GM23338 (cell line): ENCODE results near the gene MAD1L1. TPM values are rescaled to one million over a fixed set of nuclear protein-coding genes. Genes with fewer than 3 reads are reported as not detected.

Experiments used
- ATAC-seq: fragments of 200-7000 bp; cut with Tn5 transposase; 3 replicates; pipeline ENCODE4 v1.9.1; 2020
- DNase-seq: peaks from one replicate; pipeline ENCODE4 v3.0.0-alpha.2; 2015; ENCODE audit warnings: low spot score
- H2AFZ ChIP-seq: fragments of 200-600 bp; sonication (generic); 2 replicates; pipeline ENCODE4 v1.8.0; 2016; ENCODE audit warnings: antibody characterized with exemption, mild to moderate bottlenecking, moderate library complexity
- H3F3A ChIP-seq: fragments of 200-600 bp; sonication (generic); replicated peaks from 2 replicates; pipeline ENCODE4 v1.8.0; 2017; ENCODE audit warnings: antibody characterized with exemption, mixed run types, low read depth
- H3K27ac ChIP-seq: fragments of 200-600 bp; sonication (generic); 2 replicates; pipeline ENCODE4 v1.6.1; 2016; ENCODE audit warnings: low read depth
- H3K27me3 ChIP-seq: fragments of 200-600 bp; sonication (generic); 2 replicates; pipeline ENCODE4 v1.8.0; 2016; ENCODE audit warnings: mild to moderate bottlenecking, mixed run types, moderate library complexity; ENCODE audit not compliant: insufficient read depth
- H3K36me3 ChIP-seq: fragments of 200-600 bp; sonication (generic); 2 replicates; pipeline ENCODE4 v1.8.0; 2016; ENCODE audit warnings: mild to moderate bottlenecking; ENCODE audit not compliant: insufficient read depth
- H3K4me1 ChIP-seq: fragments of 200-600 bp; sonication (generic); 2 replicates; pipeline ENCODE4 v1.8.0; 2016; ENCODE audit warnings: mild to moderate bottlenecking, moderate library complexity; ENCODE audit not compliant: insufficient read depth
- H3K4me2 ChIP-seq: fragments of 200-600 bp; sonication (generic); 2 replicates; pipeline ENCODE4 v1.7.1; 2017; ENCODE audit warnings: mixed run types
- H3K4me3 ChIP-seq: fragments of 200-600 bp; sonication (generic); 2 replicates; pipeline ENCODE4 v1.6.1; 2016; ENCODE audit warnings: mixed run types
- H3K79me2 ChIP-seq: fragments of 200-600 bp; sonication (generic); replicated peaks from 2 replicates; pipeline ENCODE4 v1.8.0; 2017; ENCODE audit warnings: mild to moderate bottlenecking; ENCODE audit not compliant: insufficient read depth
- H3K9me2 ChIP-seq: fragments of 200-600 bp; sonication (generic); 2 replicates; pipeline ENCODE4 v1.8.0; 2017; ENCODE audit not compliant: insufficient read depth
- H4K20me1 ChIP-seq: fragments of 200-600 bp; sonication (generic); replicated peaks from 2 replicates; pipeline ENCODE4 v1.8.0; 2017; ENCODE audit warnings: mild to moderate bottlenecking; ENCODE audit not compliant: insufficient read depth
- H3K27ac Mint-ChIP-seq: 2 replicates; pipeline ENCODE4 v1.8.0; 2020; ENCODE audit warnings: inconsistent platforms, mild to moderate bottlenecking, moderate library complexity, mixed read lengths
- H3K27me3 Mint-ChIP-seq: 3 replicates; pipeline ENCODE4 v1.8.0; 2022; ENCODE audit warnings: low read depth, mild to moderate bottlenecking, moderate library complexity, mixed read lengths, inconsistent platforms; ENCODE audit not compliant: insufficient read depth, poor library complexity
- H3K36me3 Mint-ChIP-seq: 3 replicates; pipeline ENCODE4 v1.8.0; 2021; ENCODE audit warnings: low read depth, mild to moderate bottlenecking, inconsistent platforms, moderate library complexity, mixed read lengths
- H3K4me1 Mint-ChIP-seq: 3 replicates; pipeline ENCODE4 v1.8.0; 2020; ENCODE audit warnings: mild to moderate bottlenecking, inconsistent platforms, mixed read lengths
- H3K4me3 Mint-ChIP-seq: 3 replicates; pipeline ENCODE4 v1.8.0; 2021; ENCODE audit warnings: moderate library complexity, mild to moderate bottlenecking, inconsistent platforms, mixed read lengths
- H3K9me3 Mint-ChIP-seq: 3 replicates; pipeline ENCODE4 v1.8.0; 2020; ENCODE audit warnings: moderate library complexity, mild to moderate bottlenecking, inconsistent platforms, mixed read lengths
- CREB1 ChIP-seq: fragments of 250-450 bp; sonication (Bioruptor Pico); IDR thresholded peaks from 2 replicates; pipeline ENCODE4 v1.5.0; 2020; ENCODE audit warnings: low read depth, mild to moderate bottlenecking, moderate library complexity
- ETS1 ChIP-seq: IDR thresholded peaks from 2 replicates; pipeline ENCODE4 v1.6.1; 2016; ENCODE audit warnings: antibody characterized with exemption
- EZH2 ChIP-seq: fragments of 200-600 bp; sonication (generic); IDR thresholded peaks from one replicate; pipeline ENCODE4 v1.8.0; 2017; ENCODE audit warnings: antibody characterized with exemption, mild to moderate bottlenecking, low read depth; ENCODE audit not compliant: unreplicated experiment
- EZH2phosphoT487 ChIP-seq: fragments of 200-600 bp; sonication (generic); IDR thresholded peaks from one replicate; pipeline ENCODE4 v1.8.1; 2018; ENCODE audit warnings: antibody characterized with exemption; ENCODE audit not compliant: unreplicated experiment
- JUNB ChIP-seq: IDR thresholded peaks from one replicate; pipeline ENCODE4 v1.6.1; 2016; ENCODE audit warnings: antibody characterized with exemption; ENCODE audit not compliant: unreplicated experiment
- NANOG ChIP-seq: IDR thresholded peaks from 2 replicates; pipeline ENCODE4 v1.6.1; 2016; ENCODE audit warnings: antibody characterized with exemption, borderline replicate concordance
- POLR2AphosphoS5 ChIP-seq: IDR thresholded peaks from 2 replicates; pipeline ENCODE4 v1.6.1; 2016; ENCODE audit warnings: antibody characterized with exemption, low read depth
- STAT1 ChIP-seq: IDR thresholded peaks from one replicate; pipeline ENCODE4 v1.6.1; 2016; ENCODE audit warnings: antibody characterized with exemption; ENCODE audit not compliant: unreplicated experiment
- ZNF114 ChIP-seq: fragments of 250-450 bp; sonication (Bioruptor Pico); IDR thresholded peaks from 2 replicates; pipeline ENCODE4 v1.5.0; 2020; ENCODE audit warnings: mild to moderate bottlenecking, moderate library complexity
- ZNF331 ChIP-seq: fragments of 250-450 bp; sonication (Bioruptor Pico); IDR thresholded peaks from 2 replicates; pipeline ENCODE4 v1.5.0; 2020; ENCODE audit warnings: low read depth, mild to moderate bottlenecking, moderate library complexity
- polyA plus RNA-seq: library from polyadenylated mRNA; unstranded; fragments of >200 nt; fragmentation: Nextera tagmentation; extraction: Ambion mirVana; gene quantifications from 2 replicates; pipeline ENCODE4 v1.2.1, GENCODE V29; 2016
- total RNA-seq: library from RNA; depleted of rRNA; stranded (reverse); fragments of >200 nt; shearing (Covaris generic); gene quantifications from 2 replicates; pipeline ENCODE4 v1.2.3, GENCODE V29; 2014
- TF ChIP-seq, protein P1 (sequence below): IDR thresholded peaks from one replicate; pipeline ENCODE4 v1.6.1; 2018; ENCODE audit warnings: antibody characterized with exemption; ENCODE audit not compliant: unreplicated experiment
- TF ChIP-seq, protein P2 (sequence below), 2 experiments: fragments of 200-600 bp in 1 of 2; sonication (generic) in 1 of 2; conservative IDR thresholded peaks; 2 replicates each; pipeline versions ENCODE4 v1.5.1 to v1.6.1; 2016 to 2017; ENCODE audit warnings: antibody characterized with exemption in 2 of 2, low read depth in 2 of 2, mild to moderate bottlenecking in 2 of 2, moderate library complexity in 1 of 2

Gene MAD1L1
- total and polyA plus RNA-seq, 2 experiments from 2014 or later = 40.3 to 59.3 TPM

- TF ChIP-seq ETS1 (no peak), ZNF331 (CRISPR knock-in tag) (no peak)
- TF ChIP-seq, protein P1, sequence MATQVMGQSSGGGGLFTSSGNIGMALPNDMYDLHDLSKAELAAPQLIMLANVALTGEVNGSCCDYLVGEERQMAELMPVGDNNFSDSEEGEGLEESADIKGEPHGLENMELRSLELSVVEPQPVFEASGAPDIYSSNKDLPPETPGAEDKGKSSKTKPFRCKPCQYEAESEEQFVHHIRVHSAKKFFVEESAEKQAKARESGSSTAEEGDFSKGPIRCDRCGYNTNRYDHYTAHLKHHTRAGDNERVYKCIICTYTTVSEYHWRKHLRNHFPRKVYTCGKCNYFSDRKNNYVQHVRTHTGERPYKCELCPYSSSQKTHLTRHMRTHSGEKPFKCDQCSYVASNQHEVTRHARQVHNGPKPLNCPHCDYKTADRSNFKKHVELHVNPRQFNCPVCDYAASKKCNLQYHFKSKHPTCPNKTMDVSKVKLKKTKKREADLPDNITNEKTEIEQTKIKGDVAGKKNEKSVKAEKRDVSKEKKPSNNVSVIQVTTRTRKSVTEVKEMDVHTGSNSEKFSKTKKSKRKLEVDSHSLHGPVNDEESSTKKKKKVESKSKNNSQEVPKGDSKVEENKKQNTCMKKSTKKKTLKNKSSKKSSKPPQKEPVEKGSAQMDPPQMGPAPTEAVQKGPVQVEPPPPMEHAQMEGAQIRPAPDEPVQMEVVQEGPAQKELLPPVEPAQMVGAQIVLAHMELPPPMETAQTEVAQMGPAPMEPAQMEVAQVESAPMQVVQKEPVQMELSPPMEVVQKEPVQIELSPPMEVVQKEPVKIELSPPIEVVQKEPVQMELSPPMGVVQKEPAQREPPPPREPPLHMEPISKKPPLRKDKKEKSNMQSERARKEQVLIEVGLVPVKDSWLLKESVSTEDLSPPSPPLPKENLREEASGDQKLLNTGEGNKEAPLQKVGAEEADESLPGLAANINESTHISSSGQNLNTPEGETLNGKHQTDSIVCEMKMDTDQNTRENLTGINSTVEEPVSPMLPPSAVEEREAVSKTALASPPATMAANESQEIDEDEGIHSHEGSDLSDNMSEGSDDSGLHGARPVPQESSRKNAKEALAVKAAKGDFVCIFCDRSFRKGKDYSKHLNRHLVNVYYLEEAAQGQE = no peak
Measured at GRCh38 chr7:2071133-2071832, 161.5 kb downstream of the MAD1L1 start (continued).

- Mint-ChIP-seq H3K4me1 (peaks cover 4% of the 10 kb centered on the region; the same call in 1 of the 3 replicates), H3K9me3 (no peaks in the 10 kb centered on the region), H3K27me3 (peaks cover 25% of the 10 kb centered on the region), H3K36me3 (peaks cover 2% of the 10 kb centered on the region; the same call in 1 of the 3 replicates), H3K27ac (no peak overlapping the region), H3K4me3 (no peak overlapping the region)
- ATAC-seq (no peak), DNase-seq (no peak)
- no peaks in the 10 kb centered on the region for H3K9me2 ChIP-seq
- TF ChIP-seq, protein P1 = no peak
- TF ChIP-seq CREB1 (no peak), EZH2 (no peak), STAT1 (no peak), ETS1 (no peak), ZNF114 (no peak), ZNF331 (CRISPR knock-in tag) (no peak), POLR2AphosphoS5 (no peak), JUNB (no peak), NANOG (no peak), EZH2phosphoT487 (no peak)
- TF ChIP-seq, protein P2, sequence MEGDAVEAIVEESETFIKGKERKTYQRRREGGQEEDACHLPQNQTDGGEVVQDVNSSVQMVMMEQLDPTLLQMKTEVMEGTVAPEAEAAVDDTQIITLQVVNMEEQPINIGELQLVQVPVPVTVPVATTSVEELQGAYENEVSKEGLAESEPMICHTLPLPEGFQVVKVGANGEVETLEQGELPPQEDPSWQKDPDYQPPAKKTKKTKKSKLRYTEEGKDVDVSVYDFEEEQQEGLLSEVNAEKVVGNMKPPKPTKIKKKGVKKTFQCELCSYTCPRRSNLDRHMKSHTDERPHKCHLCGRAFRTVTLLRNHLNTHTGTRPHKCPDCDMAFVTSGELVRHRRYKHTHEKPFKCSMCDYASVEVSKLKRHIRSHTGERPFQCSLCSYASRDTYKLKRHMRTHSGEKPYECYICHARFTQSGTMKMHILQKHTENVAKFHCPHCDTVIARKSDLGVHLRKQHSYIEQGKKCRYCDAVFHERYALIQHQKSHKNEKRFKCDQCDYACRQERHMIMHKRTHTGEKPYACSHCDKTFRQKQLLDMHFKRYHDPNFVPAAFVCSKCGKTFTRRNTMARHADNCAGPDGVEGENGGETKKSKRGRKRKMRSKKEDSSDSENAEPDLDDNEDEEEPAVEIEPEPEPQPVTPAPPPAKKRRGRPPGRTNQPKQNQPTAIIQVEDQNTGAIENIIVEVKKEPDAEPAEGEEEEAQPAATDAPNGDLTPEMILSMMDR (conservative IDR thresholded peaks at IDR 0.05; ENCODE audit: low read depth in 2 of 2) = no peak
- no peaks in the 10 kb centered on the region for H3K36me3 ChIP-seq
- H4K20me1 ChIP-seq = no peaks in the 10 kb centered on the region
- H3F3A ChIP-seq = no peaks in the 10 kb centered on the region
- no peak overlapping the region for H3K4me2 ChIP-seq
- no peaks in the 10 kb centered on the region for H3K27me3 ChIP-seq
- H2AFZ ChIP-seq = no peak overlapping the region
- H3K79me2 ChIP-seq = no peaks in the 10 kb centered on the region; the same call in 1 of the 2 replicates
- H3K4me1 ChIP-seq = no peaks in the 10 kb centered on the region
- H3K27ac ChIP-seq = no peak overlapping the region
- no peak overlapping the region for H3K4me3 ChIP-seq
Measured at GRCh38 chr7:2070151-2070763, 162.5 kb downstream of the MAD1L1 start.
